IMR-90 (cell line): ENCODE data around the gene ANKRD6. TPM values are rescaled to one million over a fixed set of nuclear protein-coding genes. Genes with fewer than 3 reads are reported as not detected.

ENCODE experiments used
- ATAC-seq: fragments of 200-7000 bp; cut with Tn5 transposase; 2 replicates; pipeline ENCODE4 v1.9.1; 2020; ENCODE audit warnings: low read depth, mild to moderate bottlenecking, moderate library complexity
- Bru-seq: library from RNA; stranded (reverse); fragments of 400-500 nt; gene quantifications from one replicate; lab custom pipeline; 2021; lab: Mats Ljungman, UMichigan
- BruChase-seq, 2 experiments: library from RNA; stranded (reverse); fragments of 400-500 nt; gene quantifications; one replicate each; lab custom pipeline; 2021; lab: Mats Ljungman, UMichigan
- BruUV-seq: library from RNA; stranded (reverse); fragments of 400-500 nt; replicated peaks from 2 replicates; lab custom pipeline; 2021; lab: Mats Ljungman, UMichigan
- CTCF ChIA-PET: fragments of 300-600 bp; formaldehyde crosslinking; extraction: SDS; loops from one replicate; lab custom pipeline; 2021; ENCODE audit warnings: antibody characterized with exemption; lab: Yijun Ruan, JAX
- POLR2A ChIA-PET: fragments of 300-600 bp; sonication (Branson Sonifier 250); formaldehyde crosslinking; loops from one replicate; lab custom pipeline; 2022; ENCODE audit warnings: antibody characterized with exemption; ENCODE audit not compliant: unreplicated experiment; lab: Charles Lee
- DNase-seq: peaks from one replicate; pipeline ENCODE4 v3.0.0; 2013
- H2AFZ ChIP-seq: replicated peaks from 2 replicates; pipeline ENCODE3; 2013; ENCODE audit warnings: low read length, mild to moderate bottlenecking; ENCODE audit not compliant: poor library complexity
- H2AK5ac ChIP-seq: 2 replicates; pipeline ENCODE4 v1.6.1; 2013; ENCODE audit warnings: low read depth, low read length, inconsistent platforms
- H2AK9ac ChIP-seq: replicated peaks from 2 replicates; pipeline ENCODE3; 2013; ENCODE audit warnings: mild to moderate bottlenecking, low read depth, low read length, moderate library complexity; ENCODE audit not compliant: poor library complexity
- H2BK120ac ChIP-seq: 2 replicates; pipeline ENCODE4 v1.6.1; 2013; ENCODE audit warnings: low read depth, low read length, inconsistent platforms
- H2BK15ac ChIP-seq: 3 replicates; pipeline ENCODE4 v1.6.1; 2013; ENCODE audit warnings: low read depth, low read length, inconsistent platforms
- H2BK20ac ChIP-seq: 2 replicates; pipeline ENCODE4 v1.6.1; 2013; ENCODE audit warnings: low read depth, mild to moderate bottlenecking, inconsistent platforms, low read length, moderate library complexity
- H2BK5ac ChIP-seq: 2 replicates; pipeline ENCODE4 v1.6.1; 2013; ENCODE audit warnings: mild to moderate bottlenecking, low read depth, low read length, inconsistent platforms; ENCODE audit not compliant: poor library complexity, severe bottlenecking
- H3K14ac ChIP-seq: replicated peaks from 2 replicates; pipeline ENCODE4 v1.6.1; 2013; ENCODE audit warnings: low read depth, low read length, inconsistent platforms
- H3K18ac ChIP-seq: 2 replicates; pipeline ENCODE4 v1.6.1; 2013; ENCODE audit warnings: low read depth, low read length, control low read depth
- H3K23ac ChIP-seq: 2 replicates; pipeline ENCODE4 v1.6.1; 2013; ENCODE audit warnings: low read depth, low read length, inconsistent platforms
- H3K27ac ChIP-seq: 2 replicates; pipeline ENCODE4 v1.5.1; 2013; ENCODE audit warnings: mild to moderate bottlenecking, control low read depth, low read length; ENCODE audit not compliant: insufficient read depth
- H3K27me3 ChIP-seq: 2 replicates; pipeline ENCODE4 v1.6.1; 2013; ENCODE audit warnings: low read length; ENCODE audit not compliant: control insufficient read depth, insufficient read depth
- H3K36me3 ChIP-seq: 2 replicates; pipeline ENCODE4 v1.6.1; 2013; ENCODE audit warnings: low read length, mixed read lengths; ENCODE audit not compliant: control insufficient read depth, insufficient read depth
- H3K4ac ChIP-seq: 2 replicates; pipeline ENCODE4 v1.6.1; 2013; ENCODE audit warnings: low read depth, low read length, inconsistent platforms
- H3K4me1 ChIP-seq: 2 replicates; pipeline ENCODE4 v1.6.1; 2013; ENCODE audit warnings: low read length, mixed read lengths; ENCODE audit not compliant: control insufficient read depth, insufficient read depth
- H3K4me2 ChIP-seq: 2 replicates; pipeline ENCODE4 v1.6.1; 2013; ENCODE audit warnings: low read depth, mild to moderate bottlenecking, control low read depth, low read length, moderate library complexity
- H3K4me3 ChIP-seq: 2 replicates; pipeline ENCODE4 v1.5.1; 2013; ENCODE audit warnings: low read depth, mild to moderate bottlenecking, control low read depth, low read length, moderate library complexity; ENCODE audit not compliant: insufficient read depth
- H3K56ac ChIP-seq: 2 replicates; pipeline ENCODE4 v1.6.1; 2013; ENCODE audit warnings: low read length, inconsistent platforms; ENCODE audit not compliant: insufficient read depth; ENCODE audit errors: extremely low read depth
- H3K79me1 ChIP-seq, 2 experiments: 2 replicates each; pipeline ENCODE4 v1.6.1; 2013; ENCODE audit warnings: low read length in 2 of 2, inconsistent platforms in 1 of 2, low read depth in 1 of 2
- H3K9ac ChIP-seq: 2 replicates; pipeline ENCODE4 v1.6.1; 2013; ENCODE audit warnings: low read depth, low read length, control low read depth
- H3K9me1 ChIP-seq: 2 replicates; pipeline ENCODE4 v1.6.1; 2013; ENCODE audit warnings: low read length, inconsistent platforms; ENCODE audit not compliant: insufficient read depth
- H3K9me3 ChIP-seq: 2 replicates; pipeline ENCODE4 v1.6.1; 2013; ENCODE audit warnings: low read length; ENCODE audit not compliant: control insufficient read depth, insufficient read depth
- H4K20me1 ChIP-seq: 2 replicates; pipeline ENCODE4 v1.6.1; 2013; ENCODE audit warnings: low read length, inconsistent platforms; ENCODE audit not compliant: insufficient read depth
- H4K5ac ChIP-seq: 2 replicates; pipeline ENCODE4 v1.6.1; 2013; ENCODE audit warnings: mild to moderate bottlenecking, low read depth, low read length, control low read depth
- H4K8ac ChIP-seq, 2 experiments: 2 replicates each; pipeline ENCODE4 v1.6.1; 2013; ENCODE audit warnings: low read depth in 2 of 2, low read length in 2 of 2, control low read depth in 1 of 2, inconsistent platforms in 1 of 2
- H4K91ac ChIP-seq: 2 replicates; pipeline ENCODE4 v1.6.1; 2013; ENCODE audit warnings: low read depth, low read length, inconsistent platforms; ENCODE audit not compliant: insufficient read depth
- CTCF ChIP-seq: conservative IDR thresholded peaks from 2 replicates; pipeline ENCODE4 v1.5.1; 2012; ENCODE audit warnings: mild to moderate bottlenecking, low read depth, low read length, improper control_type of control experiment
- FOS ChIP-seq: fragments of 150-350 bp; IDR thresholded peaks from 2 replicates; pipeline ENCODE4 v1.6.1; 2016; ENCODE audit warnings: low read depth, low read length
- MAZ ChIP-seq: IDR thresholded peaks from 2 replicates; pipeline ENCODE4 v1.6.1; 2012; ENCODE audit warnings: low read depth, mild to moderate bottlenecking, low read length, improper control_type of control experiment, moderate library complexity, borderline replicate concordance
- POLR2A ChIP-seq: IDR thresholded peaks from 2 replicates; pipeline ENCODE4 v1.6.1; 2012; ENCODE audit warnings: mild to moderate bottlenecking, low read depth, low read length
- RAD21 ChIP-seq: IDR thresholded peaks from 2 replicates; pipeline ENCODE4 v1.6.1; 2012; ENCODE audit warnings: low read length, improper control_type of control experiment
- RCOR1 ChIP-seq: IDR thresholded peaks from 2 replicates; pipeline ENCODE4 v1.6.1; 2012; ENCODE audit warnings: mild to moderate bottlenecking, low read length, improper control_type of control experiment; ENCODE audit not compliant: insufficient replicate concordance
- RFX5 ChIP-seq: IDR thresholded peaks from 2 replicates; pipeline ENCODE4 v1.8.0; 2012; ENCODE audit warnings: low read depth, mild to moderate bottlenecking, low read length, moderate library complexity
- SMC3 ChIP-seq: fragments of 150-350 bp; IDR thresholded peaks from 2 replicates; pipeline ENCODE4 v1.6.1; 2016; ENCODE audit warnings: low read depth, mild to moderate bottlenecking, antibody characterized with exemption, low read length, moderate library complexity
- WGBS, 2 experiments: methylation state at CpG; one replicate each; pipeline versions ENCODE4 v1.1.5 to v1.1.7; 2013; ENCODE audit warnings: missing lambda C conversion rate in 2 of 2; ENCODE audit not compliant: insufficient read length in 1 of 2; ENCODE audit errors: extremely low coverage in 2 of 2; 5-methylcytosine and 5-hydroxymethylcytosine counted together
- dilution Hi-C: fragments of 300-500 bp; cut with HindIII; formaldehyde crosslinking; loops from one replicate; pipeline ENCODE4 v1.14.3; 2018; ENCODE audit warnings: low sequenced_read_pairs; ENCODE audit not compliant: unreplicated experiment
- in situ Hi-C: fragments of 300-500 bp; cut with MboI; formaldehyde crosslinking; loops from 3 replicates; pipeline ENCODE4 v1.14.3; 2019; ENCODE audit warnings: low sequenced_read_pairs, inconsistent platforms, mixed read lengths
- intact Hi-C: fragments of 100-400 bp; cut with micrococcal nuclease; formaldehyde crosslinking; loops from 2 replicates; pipeline ENCODE4 v1.10.0; 2022
- long read RNA-seq: library from polyadenylated mRNA; unstranded; transcript quantifications from one replicate; pipeline ENCODE4 v2.0.0, GENCODE V29; 2021; ENCODE audit not compliant: unreplicated experiment
- polyA plus RNA-seq, 3 experiments: library from polyadenylated mRNA; depleted of rRNA; stranded (reverse); fragments of >200 nt; gene quantifications; 2 replicates each; pipeline ENCODE4 v1.2.3, GENCODE V29; 2012; ENCODE audit warnings: low replicate concordance in 1 of 3
- total RNA-seq: library from RNA; depleted of rRNA; stranded (reverse); fragments of >200 nt; gene quantifications from 2 replicates; pipeline ENCODE4 v1.2.3, GENCODE V29; 2012; rRNA removed

ANKRD6 gene
- total RNA-seq: 0.18 and 0.28 TPM in 2 replicates
- 0.12 and 0.44 TPM in 2 replicates for polyA plus RNA-seq (2012; rRNA removed)
- polyA plus RNA-seq (2012; cell fraction: cytosol; rRNA removed): 0.02 and 0.05 TPM in 2 replicates
- 0.15 and 0.37 TPM in 2 replicates for polyA plus RNA-seq (2012; cell fraction: nucleus; rRNA removed; ENCODE audit: low replicate concordance)
- percentile 15 among the genes with signal in this experiment for Bru-seq, nascent RNA
- BruChase-seq, experiment 1, labeled RNA remaining after a 6-hour chase: percentile 14 among the genes with signal in this experiment
- BruChase-seq, experiment 2, labeled RNA remaining after a 2-hour chase: percentile 12 among the genes with signal in this experiment
- long read RNA-seq: 0 reads

- no peak within 1 kb of the TSS for H4K5ac ChIP-seq
- dilution Hi-C loops (no loop called here), intact Hi-C loops (loop anchor here (1.0 kb wide), 1 partner anchor 177 kb away; no protein-coding TSS in a partner anchor), in situ Hi-C loops (no loop called here)
- no peaks in the 10 kb centered on the region for H4K20me1 ChIP-seq
- no TSS peak for BruUV-seq
- H2BK20ac ChIP-seq: no peak within 1 kb of the TSS
- peak within 1 kb of the TSS; percentile 86 for H2AFZ ChIP-seq
- CTCF ChIA-PET: interaction anchor here (0.6 to 1.3 kb wide), 5 partner anchors 11 to 21 kb away, joined by 3 to 6 read pairs (median 4); partner anchors contain the start of gene RRAGD
- peaks cover 2% of the 10 kb centered on the region; the same call in 1 of the 2 replicates for H3K9me1 ChIP-seq
- H3K4ac ChIP-seq: no peak within 1 kb of the TSS
- peak within 1 kb of the TSS; percentile 38 for H3K4me3 ChIP-seq
- no peak within 1 kb of the TSS for H2BK5ac ChIP-seq
- H3K9ac ChIP-seq: no peak within 1 kb of the TSS
- no peak for DNase-seq
- ATAC-seq: peak; percentile 99
- H3K4me1 ChIP-seq: no peaks in the 10 kb centered on the region
- no peak within 1 kb of the TSS for H2BK15ac ChIP-seq
- no peak within 1 kb of the TSS for H2AK5ac ChIP-seq
- H3K9me3 ChIP-seq: no peaks in the 10 kb centered on the region
- no peak within 1 kb of the TSS for H3K56ac ChIP-seq
- TF ChIP-seq CTCF: peak; percentile 70
- TF ChIP-seq RAD21: peak; percentile 59
- no peak for TF ChIP-seq POLR2A
- no peak for TF ChIP-seq RFX5
- TF ChIP-seq RCOR1: no peak
- peak; percentile 62; the same call in 1 of the 2 replicates for TF ChIP-seq MAZ
- no peak for TF ChIP-seq FOS
- peak; percentile 22; the same call in 1 of the 2 replicates for TF ChIP-seq SMC3
- H3K23ac ChIP-seq: no peak within 1 kb of the TSS
- H4K8ac ChIP-seq: no peak within 1 kb of the TSS
- no peak within 1 kb of the TSS for H4K91ac ChIP-seq
- H3K27me3 ChIP-seq: peaks cover 31% of the 10 kb centered on the region
- 1% methylated on average over 14 of the region's 38 CpGs; no CpG with 5 or more reads in 1 of the 2 experiments for WGBS, 2 experiments
- H3K27ac ChIP-seq: no peak within 1 kb of the TSS
- no peak within 1 kb of the TSS for H2BK120ac ChIP-seq
- H3K18ac ChIP-seq: no peak within 1 kb of the TSS
- no peak within 1 kb of the TSS for H3K14ac ChIP-seq
- POLR2A ChIA-PET: no interaction called here
- no peaks in the 10 kb centered on the region for H3K36me3 ChIP-seq
- H3K4me2 ChIP-seq: peak within 1 kb of the TSS; percentile 72
- H3K79me1 ChIP-seq: no peaks in the 10 kb centered on the region
- H2AK9ac ChIP-seq: peak within 1 kb of the TSS; percentile 19
Measured at GRCh38 chr6:89432875-89433251, at the start of gene ANKRD6. Gene ANKRD6, plus strand, starts transcription at chr6:89433152. Its CDS starts 133,825 bp downstream, at chr6:89566977.
